Caco-2 (cell line): ENCODE data around the gene ZBTB7B. TPM values are rescaled to one million over a fixed set of nuclear protein-coding genes. Genes with fewer than 3 reads are reported as not detected.

ENCODE experiments used
- BruUV-seq: library from RNA; stranded (reverse); fragments of 400-500 nt; replicated peaks from 2 replicates; lab custom pipeline; 2021; lab: Mats Ljungman, UMichigan
- CTCF ChIA-PET: fragments of 300-600 bp; sonication (Branson Sonifier 250); formaldehyde crosslinking; loops from one replicate; lab custom pipeline; 2022; ENCODE audit warnings: antibody characterized with exemption; lab: Charles Lee
- POLR2A ChIA-PET: fragments of 300-600 bp; sonication (Branson Sonifier 250); formaldehyde crosslinking; loops from one replicate; lab custom pipeline; 2022; ENCODE audit warnings: antibody characterized with exemption; lab: Charles Lee
- DNase-seq, 2 experiments: peaks; one replicate each; pipeline versions ENCODE4 v3.0.0 to v3.0.0-alpha.2; 2020 to 2022
- H3K27me3 ChIP-seq: replicated peaks from 2 replicates; pipeline ENCODE4 v1.6.0; 2011; ENCODE audit warnings: low read length; ENCODE audit not compliant: control insufficient read depth, insufficient read depth
- H3K36me3 ChIP-seq: 2 replicates; pipeline ENCODE4 v1.5.1; 2011; ENCODE audit warnings: low read length; ENCODE audit not compliant: control insufficient read depth, insufficient read depth
- H3K4me1 ChIP-seq: fragments of 250-450 bp; sonication (Bioruptor Pico); 2 replicates; pipeline ENCODE4 v1.5.1; 2020; ENCODE audit warnings: mild to moderate bottlenecking
- H3K4me3 ChIP-seq: 2 replicates; pipeline ENCODE4 v1.5.1; 2011; ENCODE audit warnings: low read depth, mild to moderate bottlenecking, control low read depth, low read length
- H3K9me3 ChIP-seq: fragments of 250-450 bp; sonication (Bioruptor Pico); 2 replicates; pipeline ENCODE4 v1.5.1; 2020; ENCODE audit warnings: mild to moderate bottlenecking, moderate library complexity
- H3K27ac Mint-ChIP-seq: one replicate; pipeline ENCODE4 v1.8.0; 2022; ENCODE audit warnings: mixed read lengths; ENCODE audit not compliant: unreplicated experiment
- H3K27me3 Mint-ChIP-seq: one replicate; pipeline ENCODE4 v1.8.0; 2022; ENCODE audit warnings: mixed read lengths; ENCODE audit not compliant: insufficient read depth, unreplicated experiment
- H3K36me3 Mint-ChIP-seq: one replicate; pipeline ENCODE4 v1.8.0; 2022; ENCODE audit warnings: mild to moderate bottlenecking, mixed read lengths; ENCODE audit not compliant: insufficient read depth, unreplicated experiment
- H3K4me1 Mint-ChIP-seq: one replicate; pipeline ENCODE4 v1.8.0; 2022; ENCODE audit warnings: low read depth, mixed read lengths; ENCODE audit not compliant: unreplicated experiment
- H3K4me3 Mint-ChIP-seq: one replicate; pipeline ENCODE4 v1.8.0; 2022; ENCODE audit warnings: mild to moderate bottlenecking, moderate library complexity, mixed read lengths; ENCODE audit not compliant: unreplicated experiment
- H3K9me3 Mint-ChIP-seq: one replicate; pipeline ENCODE4 v1.8.0; 2022; ENCODE audit warnings: mixed read lengths; ENCODE audit not compliant: unreplicated experiment
- intact Hi-C: fragments of 100-400 bp; cut with micrococcal nuclease; formaldehyde crosslinking; loops from one replicate; pipeline ENCODE4 v1.10.0; 2022; ENCODE audit not compliant: unreplicated experiment
- total RNA-seq: library from RNA; stranded (reverse); gene quantifications from 2 replicates; pipeline ENCODE4 v1.2.3, GENCODE V29; 2022
- TF ChIP-seq, protein P1 (sequence below), 2 experiments: fragments of 200-600 bp in 1 of 2; IDR thresholded peaks; 1 replicate in 1 of 2; 2 replicates in 1 of 2; pipeline versions ENCODE4 v1.5.1 to v1.8.0; 2011 to 2022; ENCODE audit warnings: antibody characterized with exemption in 1 of 2, control low read depth in 1 of 2, inconsistent platforms in 1 of 2, low read depth in 1 of 2, low read length in 1 of 2, mild to moderate bottlenecking in 1 of 2, moderate library complexity in 1 of 2; ENCODE audit not compliant: insufficient read depth in 1 of 2, severe bottlenecking in 1 of 2, unreplicated experiment in 1 of 2

The ZBTB7B gene
- total RNA-seq, 1 experiment from 2014 or later, result 46.8 TPM

GRCh38 chr1:155003766-155004351, 1.3 kb downstream of the ZBTB7B start:
- Histone ChIP-seq H3K27me3 (no peaks in the 10 kb centered on the region), H3K9me3 (no peaks in the 10 kb centered on the region), H3K36me3 (peaks cover 4% of the 10 kb centered on the region), H3K4me1 (peaks cover 43% of the 10 kb centered on the region), H3K4me3 (peak overlapping the region; percentile 98)
- Mint-ChIP-seq H3K27ac (peak overlapping the region; percentile 88), H3K36me3 (peaks cover 49% of the 10 kb centered on the region), H3K4me3 (peak overlapping the region; percentile 96), H3K27me3 (no peaks in the 10 kb centered on the region), H3K4me1 (peaks cover 20% of the 10 kb centered on the region), H3K9me3 (no peaks in the 10 kb centered on the region)
- BruUV-seq, result no TSS peak
- POLR2A ChIA-PET, result interaction anchor here (1.0 to 2.3 kb wide), 2 partner anchors 30 to 47 kb away, joined by 3 to 7 read pairs; no protein-coding TSS in a partner anchor
- CTCF ChIA-PET, result interaction anchor here (0.5 to 3.2 kb wide), 3 partner anchors 14 to 23 kb away, joined by 5 to 16 read pairs (median 7); no protein-coding TSS in a partner anchor
- TF ChIP-seq, protein P1, sequence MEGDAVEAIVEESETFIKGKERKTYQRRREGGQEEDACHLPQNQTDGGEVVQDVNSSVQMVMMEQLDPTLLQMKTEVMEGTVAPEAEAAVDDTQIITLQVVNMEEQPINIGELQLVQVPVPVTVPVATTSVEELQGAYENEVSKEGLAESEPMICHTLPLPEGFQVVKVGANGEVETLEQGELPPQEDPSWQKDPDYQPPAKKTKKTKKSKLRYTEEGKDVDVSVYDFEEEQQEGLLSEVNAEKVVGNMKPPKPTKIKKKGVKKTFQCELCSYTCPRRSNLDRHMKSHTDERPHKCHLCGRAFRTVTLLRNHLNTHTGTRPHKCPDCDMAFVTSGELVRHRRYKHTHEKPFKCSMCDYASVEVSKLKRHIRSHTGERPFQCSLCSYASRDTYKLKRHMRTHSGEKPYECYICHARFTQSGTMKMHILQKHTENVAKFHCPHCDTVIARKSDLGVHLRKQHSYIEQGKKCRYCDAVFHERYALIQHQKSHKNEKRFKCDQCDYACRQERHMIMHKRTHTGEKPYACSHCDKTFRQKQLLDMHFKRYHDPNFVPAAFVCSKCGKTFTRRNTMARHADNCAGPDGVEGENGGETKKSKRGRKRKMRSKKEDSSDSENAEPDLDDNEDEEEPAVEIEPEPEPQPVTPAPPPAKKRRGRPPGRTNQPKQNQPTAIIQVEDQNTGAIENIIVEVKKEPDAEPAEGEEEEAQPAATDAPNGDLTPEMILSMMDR (IDR thresholded peaks at IDR 0.05; ENCODE audit: insufficient read depth in 1 of 2, low read depth in 1 of 2, low read length in 1 of 2, severe bottlenecking in 1 of 2, unreplicated experiment in 1 of 2), result no peak
- DNase-seq, result peak; percentile 58 to 76
- intact Hi-C loops, result loop anchor here (5.0 kb wide), 2 partner anchors 78 to 123 kb away; partner anchors contain the start of gene EFNA1

DNA sequence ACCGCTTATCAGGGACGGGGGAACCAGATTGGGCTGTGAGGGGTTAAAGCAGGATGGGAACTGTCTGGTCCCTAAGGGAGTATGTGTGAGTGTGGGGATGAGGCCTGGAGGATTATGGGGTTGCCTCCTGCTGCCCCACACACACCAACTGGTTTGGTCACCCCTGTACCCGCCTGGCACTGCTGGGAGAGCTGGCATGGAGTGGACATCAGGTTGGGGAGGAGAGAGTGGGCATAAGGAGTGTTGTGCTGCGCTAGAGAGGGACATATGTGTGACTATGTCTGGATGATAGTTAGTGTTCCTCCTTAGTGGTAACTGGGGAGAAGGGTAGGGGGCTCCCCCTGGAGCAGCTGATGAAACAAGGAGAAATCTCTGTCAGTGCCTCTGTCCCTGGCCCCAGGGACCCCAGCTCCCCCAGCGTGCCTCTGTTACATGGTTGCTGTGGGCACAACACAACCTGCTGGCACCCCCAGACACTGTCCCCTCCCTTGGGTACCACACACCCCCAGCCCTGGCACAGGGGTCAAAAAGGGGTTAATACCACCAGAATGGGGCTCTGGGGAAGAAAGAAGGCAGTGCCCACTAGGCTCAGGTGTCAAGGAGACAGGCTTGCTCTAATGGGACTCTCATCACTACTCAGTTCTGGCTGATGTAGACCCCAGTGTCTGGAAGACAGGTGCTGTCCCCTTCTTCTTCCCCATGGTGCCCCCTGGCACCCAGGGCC, 1.9 kb downstream of the ZBTB7B start:
- H3K27me3 Mint-ChIP-seq, result no peaks in the 10 kb centered on the region
- H3K4me3 Mint-ChIP-seq, result peak overlapping the region; percentile 96
- H3K27ac Mint-ChIP-seq, result peak overlapping the region; percentile 88
- no peaks in the 10 kb centered on the region for H3K9me3 Mint-ChIP-seq
- Histone ChIP-seq H3K4me3 (peak overlapping the region; percentile 98), H3K27me3 (no peaks in the 10 kb centered on the region), H3K4me1 (peaks cover 45% of the 10 kb centered on the region), H3K36me3 (peaks cover 4% of the 10 kb centered on the region), H3K9me3 (no peaks in the 10 kb centered on the region)
- no peak for DNase-seq
- intact Hi-C loops, result loop anchor here (5.0 kb wide), 2 partner anchors 78 to 123 kb away; partner anchors contain the start of gene EFNA1
- ChIA-PET CTCF (interaction anchor here (3.2 kb wide), 1 partner anchor 13 kb away, joined by 16 read pairs; no protein-coding TSS in a partner anchor), POLR2A (no interaction called here)
- TF ChIP-seq, protein P1 (IDR thresholded peaks at IDR 0.05; ENCODE audit: insufficient read depth in 1 of 2, low read depth in 1 of 2, low read length in 1 of 2, severe bottlenecking in 1 of 2, unreplicated experiment in 1 of 2), result no peak
- H3K36me3 Mint-ChIP-seq, result peaks cover 47% of the 10 kb centered on the region
- BruUV-seq, result TSS peak; percentile 5
- H3K4me1 Mint-ChIP-seq, result peaks cover 18% of the 10 kb centered on the region
